HepG2 (cell line): ENCODE data around the gene PANX1. TPM values are rescaled to one million over a fixed set of nuclear protein-coding genes. Genes with fewer than 3 reads are reported as not detected.

ENCODE experiments used
- AGO2 ChIP-seq: fragments of 200-400 bp; formaldehyde crosslinking; optimal IDR thresholded peaks from 2 replicates; pipeline ENCODE3; 2017; ENCODE audit warnings: mild to moderate bottlenecking, low read depth, low read length, moderate library complexity
- CBX5 ChIP-seq: sonication (generic); formaldehyde crosslinking; IDR thresholded peaks from 2 replicates; pipeline ENCODE4 v1.4.0; 2020; ENCODE audit warnings: missing genetic modification reagents, borderline replicate concordance
- DPF2 ChIP-seq: sonication (generic); formaldehyde crosslinking; IDR thresholded peaks from 2 replicates; pipeline ENCODE4 v1.4.0; 2020; ENCODE audit warnings: mild to moderate bottlenecking, low read depth, missing genetic modification reagents, borderline replicate concordance
- FOXA3 ChIP-seq: IDR thresholded peaks from 2 replicates; pipeline ENCODE4 v1.6.1; 2016; ENCODE audit warnings: missing genetic modification reagents, missing compliant biosample characterization
- MYC ChIP-seq: sonication (generic); formaldehyde crosslinking; IDR thresholded peaks from 2 replicates; pipeline ENCODE4 v1.9.0; 2021; ENCODE audit warnings: missing genetic modification reagents, borderline replicate concordance
- PHF8 ChIP-seq: sonication (generic); formaldehyde crosslinking; IDR thresholded peaks from 2 replicates; pipeline ENCODE4 v1.5.0; 2020; ENCODE audit warnings: missing genetic modification reagents
- PRMT3 ChIP-seq: sonication (generic); formaldehyde crosslinking; IDR thresholded peaks from 2 replicates; pipeline ENCODE4 v1.8.1; 2022; ENCODE audit warnings: low read depth, mild to moderate bottlenecking, moderate library complexity, missing genetic modification reagents, borderline replicate concordance
- RFX3 ChIP-seq: IDR thresholded peaks from 2 replicates; pipeline ENCODE4 v1.6.1; 2016; ENCODE audit warnings: missing biosample characterization, missing genetic modification reagents
- STAT6 ChIP-seq: sonication (generic); formaldehyde crosslinking; IDR thresholded peaks from 2 replicates; pipeline ENCODE4 v1.4.0; 2020; ENCODE audit warnings: missing genetic modification reagents, mild to moderate bottlenecking, borderline replicate concordance
- TAF15 ChIP-seq: fragments of 200-400 bp; formaldehyde crosslinking; IDR thresholded peaks from one replicate; pipeline ENCODE4 v1.6.1; 2018; ENCODE audit warnings: mild to moderate bottlenecking, low read depth, low read length; ENCODE audit not compliant: poor library complexity, severe bottlenecking
- THAP11 ChIP-seq: IDR thresholded peaks from 2 replicates; pipeline ENCODE4 v1.6.1; 2016; ENCODE audit warnings: missing biosample characterization, missing genetic modification reagents
- TOE1 ChIP-seq: sonication (generic); formaldehyde crosslinking; IDR thresholded peaks from 2 replicates; pipeline ENCODE4 v1.4.0; 2020; ENCODE audit warnings: mild to moderate bottlenecking, missing genetic modification reagents
- ZBTB3 ChIP-seq: sonication (generic); formaldehyde crosslinking; IDR thresholded peaks from 2 replicates; pipeline ENCODE4 v1.4.0; 2020; ENCODE audit warnings: low read depth, mild to moderate bottlenecking, moderate library complexity, missing genetic modification reagents, borderline replicate concordance
- ZBTB33 ChIP-seq: sonication (generic); formaldehyde crosslinking; IDR thresholded peaks from 2 replicates; pipeline ENCODE4 v1.4.0; 2020; ENCODE audit warnings: missing genetic modification reagents
- ZFP36L1 ChIP-seq: sonication (generic); formaldehyde crosslinking; IDR thresholded peaks from 2 replicates; pipeline ENCODE4 v1.8.0; 2022; ENCODE audit warnings: mild to moderate bottlenecking, missing genetic modification reagents, moderate library complexity
- ZNF280B ChIP-seq: sonication (generic); formaldehyde crosslinking; IDR thresholded peaks from 2 replicates; pipeline ENCODE4 v1.5.0; 2020; ENCODE audit warnings: missing genetic modification reagents, mild to moderate bottlenecking, borderline replicate concordance
- ZNF503 ChIP-seq: sonication (generic); formaldehyde crosslinking; IDR thresholded peaks from 2 replicates; pipeline ENCODE4 v1.4.0; 2020; ENCODE audit warnings: missing genetic modification reagents
- ZNF550 ChIP-seq: sonication (generic); formaldehyde crosslinking; IDR thresholded peaks from 2 replicates; pipeline ENCODE4 v1.4.0; 2020; ENCODE audit warnings: mild to moderate bottlenecking, missing genetic modification reagents, borderline replicate concordance
- ZNF670 ChIP-seq: sonication (generic); formaldehyde crosslinking; IDR thresholded peaks from 2 replicates; pipeline ENCODE4 v1.8.0; 2022; ENCODE audit warnings: mild to moderate bottlenecking, missing genetic modification reagents, borderline replicate concordance
- ZNF850 ChIP-seq: sonication (generic); formaldehyde crosslinking; conservative IDR thresholded peaks from 2 replicates; pipeline ENCODE4 v1.9.0; 2021; ENCODE audit warnings: mild to moderate bottlenecking, missing genetic modification reagents
- polyA plus RNA-seq, 8 experiments: library from polyadenylated mRNA; depleted of rRNA in 3 of 8; stranded (reverse) in 7 of 8; unstranded in 1 of 8; fragments of >200 nt; fragmentation: Illumina TruSeq in 4 of 8; extraction: Trizol in 4 of 8; gene quantifications; 2 replicates each; pipeline versions ENCODE4 v1.2.1 to v1.2.3, GENCODE V29; 2011 to 2016; ENCODE audit warnings: low read depth in 4 of 8, missing spikeins in 1 of 8, mixed read lengths in 1 of 8; ENCODE audit not compliant: insufficient read depth in 1 of 8
- total RNA-seq, 5 experiments: library from RNA; depleted of rRNA; stranded (reverse); fragments of >200 nt; fragmentation: Illumina TruSeq; extraction: Trizol; gene quantifications; 2 replicates each; pipeline ENCODE4 v1.2.3, GENCODE V29; 2016; ENCODE audit warnings: low read depth in 1 of 5

Gene PANX1
- total and polyA plus RNA-seq, 2 of the 13 experiments (the other 11 are each of a cell fraction or from before 2014, with no cell fraction given), result 8.3 to 24.8 TPM

DNA sequence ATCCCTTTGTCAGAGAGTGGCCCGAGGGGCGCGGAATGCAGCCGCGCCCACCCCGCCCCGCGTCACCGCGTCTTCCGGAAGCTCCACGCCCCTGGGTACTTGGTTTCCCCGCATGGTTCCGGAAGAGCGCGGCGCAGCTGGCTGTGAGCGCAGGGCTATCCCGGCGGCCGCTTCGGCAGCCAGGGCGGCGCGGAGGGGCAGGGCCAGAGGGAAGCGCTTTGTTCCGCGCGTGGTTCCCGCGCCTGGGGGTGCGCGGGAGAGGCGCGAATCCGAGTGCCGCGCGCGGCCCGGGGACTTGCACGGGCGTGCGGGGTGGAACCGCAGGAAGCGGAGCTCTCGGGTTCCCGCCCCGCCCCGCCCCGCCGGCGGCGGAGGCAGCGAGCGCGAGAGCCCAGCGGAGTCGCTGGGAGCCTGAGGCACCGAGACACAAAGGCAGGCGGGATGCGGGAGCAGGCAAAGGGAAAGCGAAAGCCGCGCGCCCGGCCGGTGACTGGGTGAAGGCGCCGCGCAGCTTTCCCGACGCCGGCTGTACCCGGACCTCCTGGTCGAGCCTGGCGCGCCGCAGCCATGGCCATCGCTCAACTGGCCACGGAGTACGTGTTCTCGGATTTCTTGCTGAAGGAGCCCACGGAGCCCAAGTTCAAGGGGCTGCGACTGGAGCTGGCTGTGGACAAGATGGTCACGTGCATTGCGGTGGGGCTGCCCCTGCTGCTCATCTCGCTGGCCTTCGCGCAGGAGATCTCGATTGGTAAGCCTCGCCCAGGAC lies at the start of gene PANX1 (continued):
- TF ChIP-seq STAT6 (peak; percentile 34; the same call in 1 of the 2 replicates), THAP11 (CRISPR knock-in tag) (peak; percentile 82), ZFP36L1 (CRISPR knock-in tag) (0 out of 2 replicates have a peak, but pooled peaks have one; percentile 12), RFX3 (CRISPR knock-in tag) (no peak), TAF15 (peak; percentile 62), TOE1 (CRISPR knock-in tag) (no peak), ZNF670 (peak; percentile 52), PHF8 (CRISPR knock-in tag) (peak; percentile 83), ZNF280B (CRISPR knock-in tag) (0 out of 2 replicates have a peak, but pooled peaks have one; percentile 62), DPF2 (CRISPR knock-in tag) (no peak), ZBTB3 (CRISPR knock-in tag) (peak; percentile 76; the same call in 1 of the 2 replicates), MYC (CRISPR knock-in tag) (peak; percentile 80; the same call in 1 of the 2 replicates), ZNF550 (CRISPR knock-in tag) (no peak), FOXA3 (peak; percentile 30; the same call in 1 of the 2 replicates), ZNF850 (CRISPR knock-in tag) (0 out of 2 replicates have a peak, but pooled peaks have one; percentile 12), CBX5 (no peak; the same call in 1 of the 2 replicates), ZNF503 (CRISPR knock-in tag) (peak; percentile 78; the same call in 1 of the 2 replicates), PRMT3 (CRISPR knock-in tag) (0 out of 2 replicates have a peak, but pooled peaks have one; percentile 21), ZBTB33 (CRISPR knock-in tag) (0 out of 2 replicates have a peak, but pooled peaks have one; percentile 3), AGO2 (peak; percentile 81)
